Renal cortical epithelial cell (primary cell): ENCODE measurements around the gene KLHL1. TPM values are rescaled to one million over a fixed set of nuclear protein-coding genes. Genes with fewer than 3 reads are reported as not detected.

ENCODE experiments used
- DNase-seq: peaks from one replicate; pipeline ENCODE4 v3.0.0-alpha.2; 2011; ENCODE audit warnings: low read depth
- total RNA-seq: library from RNA; depleted of rRNA; stranded (reverse); fragments of >200 nt; gene quantifications from 2 replicates; pipeline ENCODE4 v1.2.3, GENCODE V29; 2014

KLHL1 gene
- total RNA-seq, 1 donor from 2014 or later = not detected

- peak; percentile 31 for DNase-seq
Measured at GRCh38 chr13:69683921-69684686, 424.1 kb downstream of the KLHL1 start.

DNA sequence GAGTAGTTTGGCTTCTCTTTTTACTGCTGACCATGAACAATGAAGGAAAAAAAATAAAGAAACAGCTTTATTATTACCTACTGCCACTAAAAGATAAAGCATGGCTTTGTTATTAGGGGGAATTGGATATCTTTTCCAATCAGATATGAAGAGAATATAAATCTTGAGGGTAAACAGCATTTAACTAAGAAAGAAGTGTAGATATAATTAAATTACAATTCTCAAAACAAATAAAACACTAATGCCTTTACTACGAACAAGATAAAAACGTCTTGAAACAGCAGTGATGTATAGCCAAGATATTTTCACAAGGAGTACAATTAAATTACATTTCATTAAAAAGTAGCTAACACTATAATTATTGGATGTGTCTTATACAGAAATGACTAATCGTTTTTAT, 426.5 kb downstream of the KLHL1 start:
- no peak for DNase-seq

DNA sequence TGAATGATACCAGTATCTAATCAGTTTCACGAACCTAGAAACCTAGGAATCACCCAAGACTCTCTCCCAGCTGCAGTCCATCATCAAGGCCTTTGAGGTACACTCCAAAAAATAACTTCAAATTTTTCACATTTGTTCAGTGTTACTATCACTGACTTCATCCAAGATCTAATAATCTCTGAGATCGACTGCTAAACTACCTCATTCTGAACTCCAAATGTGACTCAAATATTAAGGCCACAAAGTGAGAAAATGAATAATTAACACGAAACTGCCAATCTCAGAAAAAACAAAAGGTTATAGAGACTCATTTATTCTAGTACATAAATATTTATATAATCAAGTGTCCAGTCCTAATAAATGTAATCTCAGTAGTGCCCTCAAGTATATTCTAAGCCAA, 430.9 kb downstream of the KLHL1 start:
- DNase-seq = no peak

GRCh38 chr13:69676286-69676685, 432.0 kb downstream of the KLHL1 start:
- DNase-seq = no peak

DNA sequence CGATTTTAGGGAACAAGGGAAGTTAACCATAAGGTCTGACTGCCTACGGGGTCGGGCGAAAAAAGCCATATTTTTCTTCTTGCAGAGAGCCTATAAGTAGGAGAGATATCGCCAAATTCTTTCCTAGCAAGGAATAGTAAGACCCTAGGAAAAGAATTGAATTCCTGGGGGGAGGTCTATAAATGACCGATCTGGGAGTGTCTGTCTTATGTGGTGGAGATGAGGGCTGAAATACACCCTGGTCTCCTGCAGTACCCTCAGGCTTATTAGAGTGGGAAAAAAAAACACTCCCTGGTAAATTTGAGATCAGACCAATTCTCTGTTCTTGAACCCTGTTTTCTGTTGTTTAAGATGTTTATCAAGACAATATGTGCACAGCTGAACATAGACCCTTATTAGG, 448.1 kb downstream of the KLHL1 start:
- no peak for DNase-seq

GRCh38 chr13:69657676-69658075, 450.6 kb downstream of the KLHL1 start:
- DNase-seq = no peak

DNA sequence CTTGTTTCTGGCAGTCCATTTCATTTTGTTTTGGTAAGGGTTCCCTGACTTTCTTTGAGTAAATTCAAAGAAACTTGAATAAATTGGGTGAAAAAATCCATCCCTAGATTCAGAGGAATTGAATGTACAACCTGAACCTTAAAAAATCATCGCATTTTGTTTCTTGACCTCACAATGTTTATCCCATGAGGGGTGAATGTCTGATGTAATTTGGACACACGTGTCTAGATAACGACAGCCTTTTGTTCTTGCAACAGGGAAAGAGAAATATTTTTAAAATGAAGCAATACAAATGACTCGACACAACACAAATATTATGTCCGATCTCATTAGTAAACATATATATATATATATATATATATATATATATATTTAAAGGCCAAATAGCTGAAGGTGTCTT, 453.9 kb downstream of the KLHL1 start:
- no peak for DNase-seq

Other genes with a start within 250 kb of the KLHL1 start
- gene ATXN8OS, start 626 bp downstream of the KLHL1 start, total RNA-seq = not detected in 2 replicates